HK-2 (cell line): ENCODE results near the gene C20orf144.

Source experiments
- DNase-seq: peaks from one replicate; pipeline ENCODE4 v3.0.0-alpha.2; 2018; ENCODE audit not compliant: unreplicated experiment

C20orf144 gene

DNA sequence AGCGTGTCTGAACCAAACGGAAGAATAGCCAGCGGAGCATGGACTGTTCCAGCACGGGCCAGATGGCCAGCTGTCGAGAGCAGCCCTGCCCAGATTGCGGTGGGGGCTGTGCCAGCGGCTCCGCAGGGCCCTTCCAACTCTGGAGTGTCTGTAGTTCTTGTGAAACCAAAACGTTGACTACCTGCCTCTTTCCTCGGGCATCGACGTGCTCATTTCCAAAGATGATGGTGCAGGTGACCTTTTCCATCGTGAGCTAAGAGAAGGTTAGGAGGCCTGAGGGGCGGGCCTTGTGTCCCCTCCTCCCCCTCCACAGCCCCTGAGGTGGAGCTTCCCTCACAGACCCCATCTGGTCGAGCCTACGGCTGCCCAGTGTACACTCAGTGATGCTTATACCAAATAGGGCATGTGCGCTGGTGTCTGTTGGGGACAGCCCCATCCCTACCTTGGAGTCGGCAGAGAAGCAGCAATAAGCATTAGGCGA, 12.9 kb upstream of the C20orf144 start:
- no peak for DNase-seq

DNA sequence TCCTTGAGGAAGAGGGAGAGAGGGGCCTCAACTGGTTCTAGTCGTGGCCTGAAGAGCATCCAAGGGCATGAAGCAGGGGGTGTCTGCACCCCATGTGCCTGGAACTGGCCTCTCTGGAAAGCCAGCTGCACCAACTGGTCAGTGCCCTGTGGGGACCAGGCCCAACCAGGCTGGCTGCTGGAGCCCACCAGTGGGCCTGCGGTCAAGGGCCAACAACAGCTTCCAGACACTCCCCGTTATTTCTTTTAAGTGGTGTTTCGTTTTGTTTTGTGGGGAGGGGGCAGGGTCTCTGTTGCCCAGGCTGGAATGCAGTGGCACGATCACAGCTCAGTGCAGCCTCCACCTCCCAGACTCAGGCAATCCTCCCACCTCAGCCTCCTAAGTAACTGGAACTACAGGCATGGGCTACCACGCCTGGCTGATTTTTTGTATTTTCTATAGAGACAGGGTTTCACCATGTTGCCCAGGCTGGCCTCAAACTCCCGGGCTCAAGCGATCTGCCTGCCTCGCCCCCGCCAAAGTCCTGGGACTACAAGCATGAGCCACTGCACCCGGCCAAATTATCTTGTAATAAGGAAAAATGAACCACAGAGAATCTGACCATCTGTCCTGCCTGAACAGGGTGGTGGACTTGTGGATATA, 11.9 kb upstream of the C20orf144 start:
- no peak for DNase-seq

DNA sequence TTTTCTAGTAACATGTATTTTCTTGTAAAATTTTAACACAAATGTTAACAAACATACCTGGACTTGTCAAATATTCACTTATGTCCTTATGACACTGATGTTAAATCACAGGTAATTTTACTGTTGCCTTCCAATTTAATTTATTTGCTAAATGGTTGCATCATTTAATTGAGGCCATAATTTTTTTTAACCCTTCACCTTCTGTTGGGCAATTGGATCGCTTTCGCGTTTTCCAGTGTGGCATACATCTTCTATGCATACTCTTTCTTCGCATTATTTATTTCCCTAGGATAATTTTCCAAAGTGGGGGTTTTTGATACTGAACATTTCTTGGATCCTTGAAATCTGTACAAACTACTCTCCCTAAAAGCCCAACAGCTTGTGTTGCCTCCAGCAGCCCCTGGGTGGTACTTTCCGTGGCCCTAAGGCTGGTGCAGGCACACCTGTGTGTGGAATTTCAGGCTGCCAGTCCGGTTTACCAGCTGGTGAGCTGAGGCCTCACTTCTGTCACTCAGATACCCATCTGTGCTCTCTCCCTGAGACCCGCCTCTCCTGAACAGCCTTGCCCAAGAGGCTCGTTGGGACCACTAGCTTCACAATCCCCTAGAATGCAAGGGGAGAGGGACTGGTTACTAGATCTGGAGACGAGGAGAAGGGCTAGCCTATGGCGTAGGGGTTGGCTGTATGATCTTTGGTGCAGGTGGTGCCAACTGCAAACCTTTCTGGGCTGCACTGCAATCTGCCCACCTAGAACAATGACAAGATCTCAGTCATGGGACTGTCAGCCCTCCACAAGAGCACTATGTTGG, 11.2 kb upstream of the C20orf144 start:
- DNase-seq = no peak

DNA sequence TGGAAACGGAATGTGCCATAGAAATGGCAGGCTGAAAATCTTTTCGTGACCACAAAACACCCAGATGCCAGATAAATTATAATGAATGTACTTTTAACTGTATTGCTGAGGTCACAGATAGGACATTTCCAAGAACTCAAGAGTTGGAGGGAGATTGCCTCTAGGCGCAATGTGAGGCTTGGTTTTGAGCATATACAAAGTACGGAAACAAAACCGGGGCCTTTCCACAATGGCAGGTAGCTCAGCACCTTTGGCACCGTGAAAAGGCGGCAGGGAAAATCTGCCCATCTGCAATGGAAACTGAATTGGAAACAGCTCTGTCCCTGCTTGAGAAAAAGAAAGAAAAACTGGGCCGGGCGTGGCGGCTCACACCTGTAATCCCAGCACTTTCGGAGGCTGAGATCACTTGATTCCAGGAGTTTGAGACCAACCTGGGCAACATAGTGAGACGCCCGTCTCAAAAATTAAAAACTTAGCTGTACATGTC, 10.5 kb upstream of the C20orf144 start:
- no peak for DNase-seq

DNA sequence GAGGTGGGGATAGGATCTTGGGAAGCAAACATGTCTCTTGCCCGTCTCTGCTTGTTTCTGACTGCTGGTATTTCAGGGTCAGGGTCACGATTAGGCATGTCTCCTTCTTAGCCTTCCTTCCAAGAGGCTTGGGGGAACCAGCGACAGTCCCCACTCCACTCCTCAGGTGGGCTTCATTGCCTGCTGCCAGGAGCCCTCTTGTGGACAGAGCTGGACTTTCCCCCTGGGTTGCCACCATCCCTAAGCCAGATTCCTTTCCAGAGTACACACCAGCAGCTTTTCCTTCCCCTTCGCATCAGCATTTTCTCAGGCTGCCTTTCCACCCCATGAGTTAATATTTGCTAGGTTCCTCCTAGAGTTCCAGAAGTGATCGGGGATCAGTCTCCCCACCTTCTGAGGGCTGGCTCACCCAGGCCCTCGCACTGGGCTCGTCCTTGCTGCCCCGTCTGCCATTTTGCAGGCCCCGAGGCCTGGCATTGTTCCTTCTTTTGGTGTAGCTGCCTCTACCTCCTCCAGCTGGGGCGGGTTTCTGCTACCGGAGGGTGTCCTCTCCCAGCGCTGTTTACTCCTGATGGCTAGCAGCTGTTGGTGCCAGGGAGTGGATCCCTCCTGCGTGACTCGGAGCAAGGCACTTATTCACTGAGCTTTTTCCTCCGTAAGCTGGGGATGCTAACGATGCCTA, 8.8 kb upstream of the C20orf144 start:
- DNase-seq = peak; percentile 81

DNA sequence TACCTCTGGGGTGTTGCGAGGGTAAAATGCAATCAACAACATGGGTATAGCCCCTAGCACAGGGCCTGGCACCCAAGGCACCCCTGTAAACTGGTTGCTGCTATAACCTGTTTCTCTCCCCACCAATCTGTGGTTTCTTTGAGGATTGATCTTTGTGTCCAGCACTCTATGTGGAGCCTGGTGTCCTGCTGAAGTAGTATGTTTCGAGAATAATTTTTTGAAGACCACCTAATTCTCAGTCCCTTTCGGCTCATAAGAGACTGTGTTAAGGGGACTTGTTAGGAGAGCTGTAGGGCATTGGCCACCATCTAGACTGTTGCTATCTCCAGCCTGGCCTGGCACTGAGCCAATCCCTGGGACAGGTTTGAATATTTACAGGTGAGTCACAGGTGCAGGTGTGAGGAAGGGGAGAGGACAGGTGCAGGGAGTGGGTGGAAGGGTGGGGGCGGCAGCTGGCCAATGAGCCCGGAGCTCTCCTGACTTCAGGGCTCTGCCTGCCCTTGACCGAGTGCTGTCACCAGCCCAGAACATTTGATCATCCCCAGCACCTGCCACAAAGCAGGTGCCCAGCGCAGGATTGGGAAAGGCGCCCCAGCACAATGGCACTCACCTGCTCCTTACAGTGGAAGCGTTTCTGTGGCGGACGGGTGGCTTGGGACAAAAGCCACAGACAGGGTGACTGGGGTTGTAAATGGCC, 8.1 kb upstream of the C20orf144 start:
- DNase-seq = no peak

DNA sequence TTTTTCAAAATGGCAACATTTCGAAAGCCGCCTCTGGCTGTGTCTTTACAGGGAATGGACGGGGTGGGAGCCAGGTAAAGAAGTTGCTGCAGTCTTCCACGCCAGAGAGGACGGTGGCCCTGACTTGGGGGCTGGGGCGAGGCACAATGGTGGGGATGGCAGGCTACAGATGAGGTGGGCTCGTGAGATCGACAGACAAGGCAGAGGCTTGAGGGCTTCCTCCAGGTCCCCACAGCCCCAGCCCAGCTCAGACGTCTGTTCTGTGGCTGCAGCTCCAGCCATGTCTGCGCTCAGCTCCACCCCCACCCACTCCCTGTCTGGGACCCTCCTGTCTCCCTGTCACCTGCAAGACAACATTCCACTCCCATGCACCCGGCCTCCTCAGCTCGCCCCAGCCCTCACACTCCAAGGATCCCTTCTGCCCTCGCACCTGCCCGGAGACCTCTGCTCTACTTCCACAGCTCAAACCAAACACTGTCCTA, 7.4 kb upstream of the C20orf144 start:
- no peak for DNase-seq

DNA sequence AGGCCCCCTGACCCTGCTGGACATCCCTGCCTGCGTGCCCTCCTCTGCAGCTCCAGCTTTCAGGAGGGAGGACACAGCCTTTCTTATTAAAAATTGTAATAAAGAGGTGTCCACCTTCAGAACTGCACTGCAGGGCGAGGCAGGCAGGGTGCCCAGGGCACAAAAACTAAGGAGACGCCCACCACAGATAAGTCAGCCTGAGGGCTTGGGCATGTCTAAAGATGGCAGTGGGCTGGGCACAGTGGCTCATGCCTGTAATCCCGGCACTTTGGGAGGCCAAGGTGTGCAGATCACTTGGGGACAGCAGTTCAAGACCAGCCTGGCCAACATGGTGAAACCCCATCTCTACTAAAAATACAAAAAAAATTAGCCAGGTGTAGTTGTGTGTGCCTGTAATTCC, 7.0 kb upstream of the C20orf144 start:
- no peak for DNase-seq

DNA sequence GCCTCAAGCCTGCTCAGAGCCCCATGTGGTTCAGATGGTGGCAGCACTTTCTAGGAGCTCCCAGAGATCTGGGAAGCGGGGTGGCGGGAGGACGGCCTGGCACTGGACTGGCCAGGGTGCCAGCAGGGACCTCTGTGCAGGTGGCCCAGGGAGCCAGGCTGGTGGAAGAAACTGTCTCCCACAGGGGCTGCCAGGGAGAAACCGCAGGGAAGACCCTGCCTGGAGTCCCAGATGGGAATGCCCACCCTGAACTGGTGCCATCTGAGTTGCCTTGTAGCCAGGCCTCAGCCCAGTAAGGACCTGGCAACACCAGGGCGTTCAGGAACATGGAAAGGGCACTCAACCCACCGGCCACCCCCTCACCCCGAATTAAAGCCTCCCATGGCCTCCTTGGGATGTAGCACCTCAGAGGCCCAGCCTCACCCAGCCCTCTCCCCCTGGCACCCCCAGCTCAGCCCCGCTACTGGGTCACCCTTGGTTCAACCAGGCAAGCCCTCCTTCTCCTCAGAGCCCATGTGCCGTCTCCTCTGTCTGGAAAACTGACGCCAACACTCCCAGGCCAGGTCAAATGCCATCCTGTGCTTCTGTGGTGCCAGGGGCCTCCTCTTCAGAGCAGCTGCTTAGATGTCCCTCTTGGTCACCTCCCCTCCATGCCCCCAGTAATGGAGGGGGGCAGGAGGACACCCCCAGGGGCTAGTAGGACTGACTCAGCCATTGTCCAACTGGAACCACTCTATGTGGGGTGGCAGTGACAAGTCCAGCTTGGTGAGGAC, 5.9 kb upstream of the C20orf144 start:
- DNase-seq = no peak

DNA sequence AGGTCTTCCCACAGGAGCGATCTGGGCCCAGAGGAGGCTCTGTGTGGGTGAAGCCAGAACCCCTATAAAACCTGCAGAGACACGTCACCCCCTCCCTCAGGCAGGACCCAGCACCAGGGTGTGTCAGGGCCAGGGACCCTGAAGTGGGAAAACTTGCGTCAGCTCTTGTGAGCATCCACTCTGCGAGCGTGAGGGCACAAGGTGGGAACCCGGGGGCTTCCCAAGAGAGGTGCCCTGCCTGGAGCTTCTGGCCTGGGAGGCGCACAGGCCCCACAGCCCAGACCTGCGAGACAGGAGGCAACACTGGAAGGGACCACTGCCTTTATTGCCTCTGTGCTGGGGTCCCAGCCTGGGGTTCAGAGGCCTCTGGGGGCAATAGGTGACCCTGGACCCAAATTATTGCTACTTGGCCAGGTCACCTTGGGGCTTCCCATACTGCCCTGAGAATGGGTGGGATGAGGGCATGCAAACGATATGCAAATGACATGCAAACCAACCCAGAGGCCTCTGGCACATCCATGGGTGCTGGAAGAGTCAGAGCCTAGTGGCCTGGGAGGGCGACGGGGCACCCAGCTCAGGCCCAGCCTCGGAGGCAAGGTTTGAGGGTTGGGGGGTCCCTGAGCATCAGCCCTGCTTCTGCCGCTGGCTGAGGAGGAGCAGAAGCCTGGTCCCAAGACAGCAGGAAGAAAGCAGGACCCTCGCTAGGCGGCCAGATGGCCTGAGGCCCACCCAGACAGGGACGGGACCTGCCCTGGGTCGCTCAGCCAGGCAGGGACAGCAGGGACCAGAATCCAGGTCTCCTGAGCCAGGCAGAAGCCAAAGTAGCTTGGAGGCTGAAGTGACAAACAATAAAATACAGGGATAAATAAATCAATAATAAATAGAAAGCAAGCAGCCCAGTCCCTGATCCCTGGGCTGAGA, 5.1 kb upstream of the C20orf144 start:
- no peak for DNase-seq

DNA sequence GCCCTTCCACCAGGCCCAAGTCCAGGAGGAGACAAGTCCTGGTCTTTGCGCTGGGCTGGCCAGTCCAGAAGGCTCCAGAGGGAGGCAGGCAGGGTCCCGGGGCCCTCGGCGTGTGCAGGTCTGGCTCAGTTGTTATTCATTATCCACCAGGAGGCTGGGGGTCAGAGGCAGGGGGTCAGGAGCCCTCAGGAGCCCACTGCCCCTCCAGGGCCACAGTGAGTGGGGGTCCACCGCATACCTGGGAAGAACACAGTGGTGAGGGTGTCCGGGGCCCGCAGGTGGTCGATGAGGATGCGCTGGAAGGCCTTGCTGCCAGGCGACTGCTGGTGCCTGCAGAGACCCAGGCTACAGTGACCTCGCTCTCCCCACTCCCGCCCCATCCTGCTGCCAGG, 4.4 kb upstream of the C20orf144 start:
- no peak for DNase-seq

DNA sequence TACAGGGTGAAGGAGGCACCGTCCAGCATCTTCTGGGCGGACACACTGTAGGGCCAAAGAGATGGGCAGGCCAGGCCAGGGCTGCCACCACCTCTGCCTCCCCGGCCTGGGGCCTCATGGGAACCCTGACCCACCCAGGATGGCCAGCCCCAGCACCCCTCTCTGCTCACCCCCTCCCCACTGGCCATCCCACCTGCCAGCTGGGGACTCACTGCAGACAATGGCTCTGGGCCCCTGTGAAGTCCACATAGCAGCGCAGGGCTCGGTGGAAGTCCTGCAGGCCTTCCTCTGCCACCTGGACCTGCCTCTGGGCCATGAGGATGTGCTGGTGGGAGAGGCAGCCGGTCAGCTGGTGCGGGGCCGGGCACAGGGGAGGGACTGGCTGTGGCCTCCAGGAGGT, 3.6 kb upstream of the C20orf144 start:
- DNase-seq = no peak

DNA sequence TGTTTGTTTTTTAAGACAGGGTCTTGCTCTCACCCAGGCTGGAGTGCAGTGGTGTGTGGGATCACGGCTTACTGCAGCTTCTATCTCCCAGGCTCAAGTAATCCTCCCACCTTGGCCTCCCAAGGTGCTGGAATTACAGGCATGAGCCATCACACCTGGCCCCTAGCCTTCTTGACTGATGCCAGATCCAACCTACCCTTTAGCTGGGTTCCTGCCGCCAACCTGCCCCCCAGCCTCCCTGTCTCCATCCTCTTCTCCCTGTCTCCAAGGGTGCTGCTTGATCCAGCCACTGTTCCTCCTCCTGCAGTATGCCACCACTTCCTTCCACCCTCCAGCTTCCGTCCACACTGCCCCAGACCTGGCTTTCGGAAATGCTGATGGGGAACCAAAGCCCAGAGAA, 3.2 kb upstream of the C20orf144 start:
- DNase-seq = no peak

DNA sequence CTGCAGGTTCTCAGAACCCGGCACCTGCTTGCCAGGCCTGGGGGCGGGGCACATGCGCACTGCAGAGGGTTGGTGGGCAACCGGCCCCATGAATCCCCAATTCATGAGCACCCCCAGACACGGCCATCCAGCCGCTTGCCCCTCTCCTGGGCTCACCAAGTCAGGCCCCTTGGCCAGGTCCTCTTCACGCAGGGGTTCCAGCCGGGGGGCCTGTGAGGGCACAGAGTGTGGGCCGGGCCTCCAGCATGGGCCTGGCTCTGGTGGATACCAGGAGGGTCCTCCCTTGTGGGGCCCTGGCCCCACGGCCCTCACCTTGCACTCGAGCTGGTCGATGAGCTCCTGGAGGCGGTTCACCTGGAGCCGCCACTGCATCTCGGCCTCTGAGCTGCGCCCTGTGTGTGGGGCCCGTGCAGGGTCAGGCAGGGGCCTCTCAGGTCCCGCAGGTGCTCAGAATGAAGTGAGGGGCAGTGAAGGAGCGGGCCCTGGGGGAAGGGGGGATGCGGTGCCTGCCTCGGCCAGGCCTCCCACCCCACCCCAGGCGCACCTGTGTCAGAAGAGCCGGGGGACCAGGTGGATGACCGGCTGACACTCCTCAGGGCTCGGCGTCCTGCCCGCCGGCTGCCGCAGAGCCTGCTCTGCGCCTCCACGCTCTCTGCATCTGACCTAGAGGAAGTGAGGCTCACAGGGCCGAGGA, 2.6 kb upstream of the C20orf144 start:
- no peak for DNase-seq

DNA sequence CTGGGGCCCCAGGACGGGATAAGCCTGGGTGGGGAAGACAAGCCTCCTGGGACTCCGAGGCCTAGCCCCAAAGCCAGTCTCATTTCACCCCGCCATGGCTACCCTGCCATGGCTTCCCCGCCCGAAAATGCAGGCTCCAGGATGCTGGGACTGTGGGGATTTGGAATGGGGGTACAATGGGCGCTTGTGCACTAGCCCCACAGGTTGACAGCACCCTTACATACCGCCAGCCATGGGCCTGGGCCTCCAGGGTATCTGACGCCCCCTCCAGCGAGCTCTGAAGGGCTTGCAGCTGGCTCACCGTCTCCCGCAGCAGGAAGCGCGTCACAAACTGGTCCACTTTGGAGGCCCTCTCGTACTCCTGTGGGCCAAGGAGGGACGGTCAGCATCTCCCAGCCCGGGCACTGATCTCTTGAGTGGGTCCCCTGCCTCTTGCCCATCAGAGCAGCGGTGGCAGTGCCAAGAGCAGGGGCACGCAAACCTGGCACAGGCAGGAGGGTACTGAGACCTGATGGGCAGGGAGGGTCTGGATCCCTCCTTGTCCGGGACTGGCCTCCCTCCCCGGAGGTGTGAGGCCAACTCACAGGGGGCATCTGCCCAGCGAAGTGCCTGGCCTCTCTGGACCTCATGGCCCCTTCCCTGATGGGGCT, 2.0 kb upstream of the C20orf144 start:
- DNase-seq = no peak

DNA sequence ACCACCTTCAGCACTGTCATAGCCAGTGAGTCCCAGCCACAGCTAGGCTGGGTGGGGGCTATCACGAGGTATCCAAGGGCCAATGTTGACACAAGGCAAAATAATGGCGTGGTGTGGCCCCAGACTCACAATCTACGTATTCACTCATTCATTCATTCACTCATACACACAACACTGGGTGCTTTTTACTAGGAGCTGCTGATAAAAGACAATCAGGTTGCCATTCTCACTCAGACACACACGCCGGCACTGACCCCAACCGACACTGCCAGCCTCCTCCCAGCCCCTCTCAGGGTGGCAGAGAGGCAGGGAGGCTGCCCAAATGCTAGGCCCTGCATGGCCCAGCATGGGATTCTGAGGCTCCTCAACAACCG, 1.5 kb upstream of the C20orf144 start:
- no peak for DNase-seq

DNA sequence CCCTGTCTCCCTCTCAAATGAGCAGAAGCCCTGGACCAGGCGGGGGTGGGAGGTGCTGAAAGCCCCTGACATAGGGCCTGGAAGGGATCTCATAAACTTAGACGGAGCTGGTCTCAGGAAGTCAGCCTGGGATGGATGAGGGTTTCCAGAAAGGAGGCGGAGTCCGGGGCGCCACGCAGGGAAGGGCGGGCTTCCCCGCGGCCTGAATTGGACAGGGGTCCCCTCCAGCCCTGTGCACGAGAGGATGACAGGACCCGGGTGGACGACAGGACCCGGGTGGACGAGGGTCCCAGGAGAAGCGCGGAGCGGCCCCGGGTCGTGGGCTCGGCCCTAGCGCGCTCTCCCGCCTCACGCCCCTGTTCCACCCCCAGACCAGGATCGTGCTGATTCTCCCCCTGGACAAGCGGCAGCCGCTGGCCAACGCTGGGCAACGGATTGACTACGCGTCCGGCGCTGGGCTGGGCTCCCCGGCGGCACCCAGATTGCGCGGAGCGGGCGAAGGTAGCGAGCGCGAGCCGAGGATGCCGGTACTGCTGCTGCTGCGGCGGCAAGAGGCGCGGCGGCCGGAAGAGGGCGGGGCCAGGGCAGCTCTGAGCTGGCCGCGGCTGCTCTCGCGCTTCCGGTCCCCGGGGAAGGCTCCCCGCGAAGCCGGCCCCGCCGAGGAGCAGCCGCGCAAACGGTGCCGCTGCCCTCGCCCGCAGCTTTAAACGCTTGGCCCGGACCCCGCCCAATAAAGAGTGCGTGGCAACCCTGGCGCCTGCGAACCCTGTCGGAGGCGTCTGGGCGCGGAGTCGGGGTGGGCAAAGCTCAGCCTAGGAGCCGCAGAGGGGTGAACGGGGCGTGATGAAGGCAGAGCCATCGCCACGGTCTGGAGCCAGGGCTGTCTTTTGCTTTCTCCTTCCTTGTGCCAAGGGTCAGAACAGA, 1.3 kb downstream of the C20orf144 start:
- peak; percentile 86 for DNase-seq
